Activated T-cell treated with anti-CD3 and anti-CD28 coated beads for 4 hours (primary cell): ENCODE data around the gene C20orf96.
"Not testable (repeated sequence)": the region's sequence is repeated elsewhere in the genome, so short reads cannot be mapped to it uniquely, and the experiment has no call there.

Source experiments
- DNase-seq: peaks from one replicate; pipeline ENCODE4 v3.0.0-alpha.2; 2020

C20orf96 gene

GRCh38 chr20:278181-278580 lies 12.4 kb downstream of the C20orf96 start:
- DNase-seq = no peak

GRCh38 chr20:277496-277781 lies 13.1 kb downstream of the C20orf96 start:
- DNase-seq = no peak

GRCh38 chr20:276620-277495 lies 13.7 kb downstream of the C20orf96 start:
- no peak for DNase-seq

- DNase-seq = no peak
Observed at GRCh38 chr20:275791-276190, 14.8 kb downstream of the C20orf96 start.

GRCh38 chr20:273884-274283 lies 16.7 kb downstream of the C20orf96 start:
- no peak for DNase-seq

- DNase-seq = no peak
Observed at GRCh38 chr20:272718-273117, 17.8 kb downstream of the C20orf96 start.

- no peak for DNase-seq
Observed at GRCh38 chr20:271528-271927, 19.0 kb downstream of the C20orf96 start.

- DNase-seq = no peak
Observed at GRCh38 chr20:271069-271468, 19.5 kb downstream of the C20orf96 start.

- DNase-seq = no peak
Observed at GRCh38 chr20:270517-270916, 20.0 kb downstream of the C20orf96 start.

GRCh38 chr20:266596-267562 lies 23.7 kb downstream of the C20orf96 start:
- DNase-seq = peak; percentile 87

GRCh38 chr20:263701-264100 lies 26.8 kb downstream of the C20orf96 start:
- no peak for DNase-seq

GRCh38 chr20:259981-260380 lies 30.6 kb downstream of the C20orf96 start:
- no peak for DNase-seq

GRCh38 chr20:258963-259362 lies 31.6 kb downstream of the C20orf96 start:
- DNase-seq = no peak

GRCh38 chr20:258269-258858 lies 32.2 kb downstream of the C20orf96 start:
- no peak for DNase-seq

- DNase-seq = no peak
Observed at GRCh38 chr20:257419-257818, 33.1 kb downstream of the C20orf96 start, which contains the start of gene DEFB132. DEFB132 (plus strand) TSS chr20:257724; CDS start chr20:257779, 55 bp downstream.

GRCh38 chr20:253447-253846 lies 37.1 kb downstream of the C20orf96 start:
- DNase-seq = not testable (repeated sequence)

- no peak for DNase-seq
Observed at GRCh38 chr20:252801-253200, 37.7 kb downstream of the C20orf96 start.

GRCh38 chr20:251354-251753 lies 39.2 kb downstream of the C20orf96 start:
- DNase-seq = no peak

GRCh38 chr20:242905-243304 lies 47.6 kb downstream of the C20orf96 start:
- DNase-seq = no peak

- no peak for DNase-seq
Observed at GRCh38 chr20:237929-238328, 52.6 kb downstream of the C20orf96 start.

GRCh38 chr20:237489-237888 lies 53.1 kb downstream of the C20orf96 start:
- peak; percentile 11 for DNase-seq

- no peak for DNase-seq
Observed at GRCh38 chr20:235891-236290, 54.7 kb downstream of the C20orf96 start.

- no peak for DNase-seq
Observed at GRCh38 chr20:227439-228105, 63.0 kb downstream of the C20orf96 start.
